BLaER1 (cell line): ENCODE data around the gene MTHFD1L.
A peak's percentile ranks its signal among the peaks of the same experiment; 100 is the strongest.
"Not testable (repeated sequence)": the region's sequence is repeated elsewhere in the genome, so short reads cannot be mapped to it uniquely, and the experiment has no call there.

Source experiments
- H3K27ac ChIP-seq: shearing (Covaris generic); formaldehyde crosslinking; 2 replicates; pipeline ENCODE4 v1.8.1; 2022
- H3K27me3 ChIP-seq: shearing (Covaris generic); formaldehyde crosslinking; 2 replicates; pipeline ENCODE4 v1.8.1; 2022
- H3K36me3 ChIP-seq: shearing (Covaris generic); formaldehyde crosslinking; 2 replicates; pipeline ENCODE4 v1.8.1; 2022
- H3K4me1 ChIP-seq: shearing (Covaris generic); formaldehyde crosslinking; 2 replicates; pipeline ENCODE4 v1.8.1; 2022
- H3K4me2 ChIP-seq: shearing (Covaris generic); formaldehyde crosslinking; 2 replicates; pipeline ENCODE4 v1.8.1; 2022
- H3K4me3 ChIP-seq: shearing (Covaris generic); formaldehyde crosslinking; 2 replicates; pipeline ENCODE4 v1.8.1; 2022
- H3K9ac ChIP-seq: shearing (Covaris generic); formaldehyde crosslinking; 2 replicates; pipeline ENCODE4 v1.8.1; 2022
- H3K9me3 ChIP-seq: shearing (Covaris generic); formaldehyde crosslinking; 2 replicates; pipeline ENCODE4 v1.8.1; 2022
- H4K20me1 ChIP-seq: shearing (Covaris generic); formaldehyde crosslinking; 2 replicates; pipeline ENCODE4 v1.8.1; 2022
- Cebpa-rat ChIP-seq: shearing (Covaris generic); IDR thresholded peaks from 2 replicates; pipeline ENCODE4 v1.8.1; 2022

The MTHFD1L gene

DNA sequence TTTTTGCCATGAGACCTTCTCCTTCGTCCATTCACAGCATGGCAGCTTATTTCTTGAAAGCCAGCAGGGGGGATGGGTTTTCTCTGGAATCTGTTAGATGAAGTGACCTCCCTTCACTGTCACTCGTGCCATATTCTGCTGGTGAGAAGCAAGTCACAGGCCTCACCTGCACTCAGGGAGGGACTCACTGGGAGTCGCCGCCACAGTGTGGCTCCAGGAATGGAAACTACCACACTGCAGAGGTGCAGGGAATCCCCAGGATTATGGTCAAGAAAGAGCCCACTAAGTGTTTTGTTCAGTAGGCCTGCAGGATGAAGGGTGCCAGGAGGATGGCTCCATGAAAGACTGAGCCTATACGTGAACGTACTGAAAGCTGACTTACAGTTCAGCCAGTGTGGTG is 213.2 kb downstream of the MTHFD1L start:
- no peak for TF ChIP-seq Cebpa-rat
- peaks cover 53% of the 10 kb centered on the region for H3K36me3 ChIP-seq
- H3K4me2 ChIP-seq, result no peak overlapping the region
- H3K4me3 ChIP-seq, result no peak overlapping the region
- H3K27me3 ChIP-seq, result no peaks in the 10 kb centered on the region
- no peak overlapping the region for H3K9ac ChIP-seq
- H4K20me1 ChIP-seq, result no peaks in the 10 kb centered on the region
- H3K27ac ChIP-seq, result no peak overlapping the region
- H3K9me3 ChIP-seq, result peaks cover 53% of the 10 kb centered on the region
- peaks cover 16% of the 10 kb centered on the region for H3K4me1 ChIP-seq

- H3K9me3 ChIP-seq, result peaks cover 26% of the 10 kb centered on the region
- H3K27ac ChIP-seq, result no peak overlapping the region
- peak overlapping the region; percentile 14; the same call in 1 of the 2 replicates for H3K4me2 ChIP-seq
- no peaks in the 10 kb centered on the region for H3K27me3 ChIP-seq
- peaks cover 21% of the 10 kb centered on the region for H3K4me1 ChIP-seq
- H4K20me1 ChIP-seq, result no peaks in the 10 kb centered on the region
- H3K4me3 ChIP-seq, result no peak overlapping the region
- H3K36me3 ChIP-seq, result peaks cover 42% of the 10 kb centered on the region
- TF ChIP-seq Cebpa-rat, result no peak
- H3K9ac ChIP-seq, result no peak overlapping the region
Measured at GRCh38 chr6:151081656-151082055, 216.2 kb downstream of the MTHFD1L start.

GRCh38 chr6:151082079-151082478 is 216.6 kb downstream of the MTHFD1L start:
- Histone ChIP-seq H3K27me3 (no peaks in the 10 kb centered on the region), H3K4me2 (no peak overlapping the region), H3K4me3 (no peak overlapping the region), H4K20me1 (no peaks in the 10 kb centered on the region), H3K36me3 (peaks cover 38% of the 10 kb centered on the region), H3K4me1 (peaks cover 21% of the 10 kb centered on the region), H3K9me3 (peaks cover 22% of the 10 kb centered on the region), H3K27ac (no peak overlapping the region), H3K9ac (no peak overlapping the region)
- no peak for TF ChIP-seq Cebpa-rat

DNA sequence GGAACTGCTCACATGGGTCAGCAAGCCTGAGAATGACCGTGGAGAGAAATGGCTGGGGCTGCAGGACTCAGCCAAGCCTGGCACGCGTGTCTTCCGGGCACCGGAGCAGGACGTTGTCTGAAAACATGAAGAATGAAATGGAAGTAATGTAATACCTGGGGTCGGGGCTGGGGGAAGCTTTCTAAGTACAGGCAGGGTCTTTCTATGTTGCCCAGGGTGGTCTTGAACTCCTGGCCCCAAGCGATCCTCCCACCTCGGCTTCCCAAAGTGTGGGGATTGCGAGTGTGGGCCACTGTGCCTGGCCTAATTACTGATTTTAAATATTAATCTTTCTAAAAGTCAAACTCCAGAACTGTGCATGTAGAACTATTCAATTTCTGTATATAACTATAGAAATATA is 218.8 kb downstream of the MTHFD1L start:
- H3K4me1 ChIP-seq, result peaks cover 21% of the 10 kb centered on the region
- H3K27me3 ChIP-seq, result no peaks in the 10 kb centered on the region
- H4K20me1 ChIP-seq, result no peaks in the 10 kb centered on the region
- peaks cover 25% of the 10 kb centered on the region for H3K36me3 ChIP-seq
- H3K27ac ChIP-seq, result no peak overlapping the region
- no peak overlapping the region for H3K9ac ChIP-seq
- H3K9me3 ChIP-seq, result 0 out of 2 replicates have a peak, but pooled peaks cover 1% of the 10 kb centered on the region
- no peak for TF ChIP-seq Cebpa-rat
- H3K4me3 ChIP-seq, result no peak overlapping the region
- H3K4me2 ChIP-seq, result no peak overlapping the region

- not testable (repeated sequence) for H3K4me2 ChIP-seq, H3K27ac ChIP-seq, H3K27me3 ChIP-seq, H3K4me3 ChIP-seq, H4K20me1 ChIP-seq, H3K9ac ChIP-seq, H3K9me3 ChIP-seq, H3K4me1 ChIP-seq
- H3K36me3 ChIP-seq, result peaks cover 41% of the 10 kb centered on the region
Measured at GRCh38 chr6:151087055-151087454, 221.6 kb downstream of the MTHFD1L start.

- no peak overlapping the region for H3K4me3 ChIP-seq
- H3K27me3 ChIP-seq, result no peaks in the 10 kb centered on the region
- no peak overlapping the region for H3K9ac ChIP-seq
- peaks cover 50% of the 10 kb centered on the region for H3K36me3 ChIP-seq
- H3K9me3 ChIP-seq, result 0 out of 2 replicates have a peak, but pooled peaks cover 8% of the 10 kb centered on the region
- no peak overlapping the region for H3K4me2 ChIP-seq
- no peak overlapping the region for H3K27ac ChIP-seq
- H3K4me1 ChIP-seq, result peaks cover 8% of the 10 kb centered on the region
- H4K20me1 ChIP-seq, result no peaks in the 10 kb centered on the region
- TF ChIP-seq Cebpa-rat, result no peak; the same call in 1 of the 2 replicates
Measured at GRCh38 chr6:151087861-151088598, 222.5 kb downstream of the MTHFD1L start.

GRCh38 chr6:151088599-151088935 is 223.1 kb downstream of the MTHFD1L start:
- no peak overlapping the region for H3K4me3 ChIP-seq
- peaks cover 56% of the 10 kb centered on the region for H3K36me3 ChIP-seq
- H3K27me3 ChIP-seq, result no peaks in the 10 kb centered on the region
- H3K27ac ChIP-seq, result no peak overlapping the region
- H3K4me2 ChIP-seq, result no peak overlapping the region
- 0 out of 2 replicates have a peak, but pooled peaks cover 8% of the 10 kb centered on the region for H3K9me3 ChIP-seq
- H3K9ac ChIP-seq, result no peak overlapping the region
- peaks cover 8% of the 10 kb centered on the region for H3K4me1 ChIP-seq
- no peak for TF ChIP-seq Cebpa-rat
- no peaks in the 10 kb centered on the region for H4K20me1 ChIP-seq

DNA sequence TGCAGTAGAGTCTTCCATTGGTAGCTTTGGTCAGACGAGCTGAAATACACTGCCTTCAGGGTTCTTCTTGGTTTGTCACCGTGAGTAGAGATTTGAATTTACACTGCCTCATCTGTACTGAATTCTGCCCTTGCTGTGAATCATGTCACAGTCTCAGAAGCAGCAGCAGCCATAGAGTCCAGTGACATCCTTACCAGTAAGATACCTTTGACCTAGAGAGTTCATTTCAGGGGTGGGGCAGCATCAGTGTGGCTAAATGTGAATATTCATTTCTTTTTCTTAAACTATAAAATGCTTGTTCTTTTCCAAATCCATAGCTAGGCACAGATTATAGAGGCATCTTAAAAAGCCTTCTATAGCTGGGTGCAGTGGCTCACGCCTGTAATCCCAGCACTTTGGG is 223.5 kb downstream of the MTHFD1L start:
- Histone ChIP-seq H3K4me1 (peaks cover 8% of the 10 kb centered on the region), H3K27ac (no peak overlapping the region), H3K36me3 (peaks cover 60% of the 10 kb centered on the region), H3K9me3 (peaks cover 8% of the 10 kb centered on the region; the same call in 1 of the 2 replicates), H3K4me3 (no peak overlapping the region), H3K27me3 (no peaks in the 10 kb centered on the region), H3K9ac (no peak overlapping the region), H4K20me1 (no peaks in the 10 kb centered on the region), H3K4me2 (no peak overlapping the region)
- no peak for TF ChIP-seq Cebpa-rat

DNA sequence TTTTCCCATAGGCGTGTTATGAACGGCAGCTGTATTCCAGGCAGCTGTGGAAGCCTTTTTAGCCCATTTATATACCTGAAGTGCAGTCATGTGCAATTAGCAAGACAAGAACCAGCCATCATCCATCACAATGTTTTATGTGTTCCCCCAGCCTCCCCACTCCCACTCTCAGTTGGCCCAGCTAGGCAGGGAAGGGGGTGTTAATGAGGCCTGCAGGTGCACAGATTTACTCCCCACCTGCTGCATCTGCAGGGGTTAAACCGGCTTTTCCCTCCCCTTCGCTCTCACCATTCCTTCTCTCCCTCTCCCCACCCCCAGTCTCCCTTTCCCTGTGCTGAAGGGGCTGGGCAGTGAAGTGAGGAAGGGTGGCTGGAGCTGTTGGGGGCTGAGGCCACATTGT is 224.5 kb downstream of the MTHFD1L start:
- Histone ChIP-seq H3K27me3 (no peaks in the 10 kb centered on the region), H4K20me1 (no peaks in the 10 kb centered on the region), H3K4me2 (no peak overlapping the region), H3K36me3 (peaks cover 64% of the 10 kb centered on the region), H3K9me3 (peaks cover 8% of the 10 kb centered on the region; the same call in 1 of the 2 replicates), H3K9ac (no peak overlapping the region), H3K4me3 (no peak overlapping the region), H3K27ac (no peak overlapping the region), H3K4me1 (peaks cover 8% of the 10 kb centered on the region)
- TF ChIP-seq Cebpa-rat, result no peak

DNA sequence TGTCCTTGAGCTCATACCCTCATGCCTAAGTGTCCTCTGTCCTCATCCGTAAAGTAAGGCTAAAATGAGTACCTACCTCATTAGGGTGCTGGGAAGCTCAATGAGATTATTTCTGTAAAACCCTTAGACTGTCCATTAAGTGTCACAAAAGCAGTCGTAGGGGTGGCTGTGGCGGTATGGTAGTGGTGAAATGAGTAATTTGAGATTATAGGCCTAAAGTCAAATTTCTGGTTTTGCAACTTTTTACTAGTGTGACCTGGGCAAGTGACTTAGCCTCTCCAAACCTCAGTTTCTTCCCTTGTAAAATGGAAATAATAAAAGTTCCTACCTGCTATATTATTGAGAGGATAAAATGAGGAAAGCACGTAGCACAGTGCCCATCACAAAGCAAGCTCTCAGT is 226.1 kb downstream of the MTHFD1L start:
- Histone ChIP-seq H3K4me1 (no peaks in the 10 kb centered on the region), H3K27me3 (no peaks in the 10 kb centered on the region), H3K9me3 (peaks cover 8% of the 10 kb centered on the region; the same call in 1 of the 2 replicates), H3K9ac (no peak overlapping the region), H3K4me2 (no peak overlapping the region), H4K20me1 (no peaks in the 10 kb centered on the region), H3K4me3 (no peak overlapping the region), H3K27ac (no peak overlapping the region), H3K36me3 (peaks cover 78% of the 10 kb centered on the region)
- TF ChIP-seq Cebpa-rat, result no peak
